GM21737 (cell line): ENCODE data around the gene TLR2.

Experiments
- ATAC-seq: cut with Tn5 transposase; IDR thresholded peaks from one replicate; pipeline ENCODE4 v1.9.1; 2021; ENCODE audit warnings: mild to moderate bottlenecking, moderate library complexity; ENCODE audit not compliant: unreplicated experiment

Gene TLR2, protein sequence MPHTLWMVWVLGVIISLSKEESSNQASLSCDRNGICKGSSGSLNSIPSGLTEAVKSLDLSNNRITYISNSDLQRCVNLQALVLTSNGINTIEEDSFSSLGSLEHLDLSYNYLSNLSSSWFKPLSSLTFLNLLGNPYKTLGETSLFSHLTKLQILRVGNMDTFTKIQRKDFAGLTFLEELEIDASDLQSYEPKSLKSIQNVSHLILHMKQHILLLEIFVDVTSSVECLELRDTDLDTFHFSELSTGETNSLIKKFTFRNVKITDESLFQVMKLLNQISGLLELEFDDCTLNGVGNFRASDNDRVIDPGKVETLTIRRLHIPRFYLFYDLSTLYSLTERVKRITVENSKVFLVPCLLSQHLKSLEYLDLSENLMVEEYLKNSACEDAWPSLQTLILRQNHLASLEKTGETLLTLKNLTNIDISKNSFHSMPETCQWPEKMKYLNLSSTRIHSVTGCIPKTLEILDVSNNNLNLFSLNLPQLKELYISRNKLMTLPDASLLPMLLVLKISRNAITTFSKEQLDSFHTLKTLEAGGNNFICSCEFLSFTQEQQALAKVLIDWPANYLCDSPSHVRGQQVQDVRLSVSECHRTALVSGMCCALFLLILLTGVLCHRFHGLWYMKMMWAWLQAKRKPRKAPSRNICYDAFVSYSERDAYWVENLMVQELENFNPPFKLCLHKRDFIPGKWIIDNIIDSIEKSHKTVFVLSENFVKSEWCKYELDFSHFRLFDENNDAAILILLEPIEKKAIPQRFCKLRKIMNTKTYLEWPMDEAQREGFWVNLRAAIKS

DNA sequence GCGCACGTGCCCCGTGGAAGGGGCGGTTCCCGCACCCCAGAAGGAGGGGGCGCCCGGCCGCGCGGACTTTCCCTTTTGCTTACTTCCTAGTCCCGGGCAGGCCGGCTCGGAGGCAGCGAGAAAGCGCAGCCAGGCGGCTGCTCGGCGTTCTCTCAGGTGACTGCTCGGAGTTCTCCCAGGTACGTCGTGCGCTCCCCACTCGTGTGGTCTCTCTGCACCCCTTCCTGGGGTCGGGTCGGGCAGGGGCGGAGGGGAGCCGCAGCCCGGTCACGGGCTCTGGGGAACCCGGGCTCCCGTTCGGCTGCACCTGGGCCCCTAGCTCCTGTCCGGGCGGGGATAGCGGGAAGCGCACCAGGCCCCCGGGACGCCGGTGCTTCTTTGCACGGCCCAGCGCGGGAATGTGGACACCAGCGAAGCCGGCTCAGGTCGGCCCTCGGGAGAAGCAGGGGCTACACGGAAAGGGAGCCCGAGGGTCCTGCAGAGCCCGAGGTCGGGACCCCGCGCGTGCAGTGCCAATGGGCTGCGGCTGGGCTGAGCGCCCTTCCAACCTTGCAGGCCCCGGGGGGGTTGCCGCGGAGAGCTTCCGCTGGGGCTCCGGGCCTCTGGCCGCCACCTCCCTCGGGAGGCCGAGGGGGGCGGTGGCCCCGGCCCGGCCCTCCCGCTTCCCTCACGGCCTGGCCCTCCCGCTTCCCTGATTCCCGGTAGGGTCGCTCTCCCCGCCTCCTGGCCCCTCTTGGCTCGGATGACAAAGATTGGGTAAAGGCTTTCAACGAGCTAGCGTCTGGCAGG, at the start of gene TLR2:
TLR2 (plus strand) TSS at position 99 of the 789 bp plus-strand sequence. CDS start 18,628 bp downstream, outside the sequence.
- peak; percentile 83 for ATAC-seq

DNA sequence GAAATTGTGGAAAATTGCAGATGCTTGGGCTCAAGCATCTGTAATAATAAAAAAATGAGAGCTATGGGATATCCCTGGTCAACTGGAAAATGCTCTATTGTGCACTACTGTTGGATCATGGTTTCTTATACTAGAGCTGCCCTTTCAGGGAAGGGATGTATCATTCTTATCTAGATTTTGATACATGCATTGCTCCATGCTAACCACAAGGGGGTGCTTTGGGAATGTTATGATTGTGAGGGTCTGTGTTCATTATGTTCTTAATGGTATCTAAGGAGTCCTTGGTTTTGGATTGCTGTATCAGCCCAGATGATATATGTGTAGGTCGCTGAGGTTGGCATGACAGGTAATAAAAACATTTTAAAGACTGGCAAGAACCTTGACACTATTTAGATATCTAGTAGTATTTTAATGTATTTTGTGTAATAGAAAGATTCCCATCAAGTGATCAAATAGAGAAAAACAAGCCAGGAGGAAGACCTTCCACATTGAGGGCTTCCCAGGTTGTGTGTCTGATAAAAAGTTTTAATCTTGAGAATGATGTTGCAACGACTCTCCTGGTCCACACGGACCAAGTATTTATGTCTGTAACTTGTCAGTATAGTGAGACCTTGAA, 49.2 kb upstream of the TLR2 start:
- ATAC-seq = no peak

DNA sequence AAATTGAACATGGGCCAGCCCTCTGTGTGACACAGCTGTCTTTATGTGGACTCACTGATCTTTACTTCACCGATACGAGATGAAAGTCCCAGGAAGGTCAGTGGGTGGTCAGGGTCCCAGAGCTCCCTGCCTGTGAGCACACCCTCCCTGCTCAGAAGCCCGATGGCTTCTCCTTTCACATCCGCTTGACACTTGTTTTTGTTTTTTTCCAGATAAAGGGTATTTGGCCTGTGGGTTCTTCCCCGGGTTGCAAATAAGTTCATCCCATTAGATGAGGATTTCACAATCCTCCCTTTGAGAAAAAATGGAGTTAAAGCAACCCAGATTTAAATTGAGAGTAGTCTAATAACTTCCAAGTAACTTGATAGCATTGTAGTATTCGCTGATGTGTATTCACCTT, 48.2 kb upstream of the TLR2 start:
- ATAC-seq = no peak

DNA sequence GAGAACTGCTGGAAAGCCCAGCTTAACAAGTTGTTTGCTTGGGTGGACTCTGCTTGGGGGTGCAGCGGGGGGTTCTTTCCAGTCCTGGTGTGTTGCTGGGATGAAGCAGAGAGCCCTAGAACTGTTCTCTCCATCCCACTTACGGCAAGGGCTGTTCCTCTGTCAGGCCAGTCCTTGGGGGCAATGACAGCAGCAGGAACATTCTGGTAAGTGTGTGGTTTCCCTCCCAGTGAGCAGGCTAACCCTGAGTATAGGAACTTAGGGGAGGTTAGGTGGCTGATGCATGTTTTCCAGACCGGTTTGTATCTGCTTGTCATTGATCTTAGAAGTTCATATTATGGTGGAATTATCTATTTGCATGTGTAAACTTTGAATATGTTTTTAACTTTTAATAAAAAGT, 46.9 kb upstream of the TLR2 start:
- no peak for ATAC-seq

DNA sequence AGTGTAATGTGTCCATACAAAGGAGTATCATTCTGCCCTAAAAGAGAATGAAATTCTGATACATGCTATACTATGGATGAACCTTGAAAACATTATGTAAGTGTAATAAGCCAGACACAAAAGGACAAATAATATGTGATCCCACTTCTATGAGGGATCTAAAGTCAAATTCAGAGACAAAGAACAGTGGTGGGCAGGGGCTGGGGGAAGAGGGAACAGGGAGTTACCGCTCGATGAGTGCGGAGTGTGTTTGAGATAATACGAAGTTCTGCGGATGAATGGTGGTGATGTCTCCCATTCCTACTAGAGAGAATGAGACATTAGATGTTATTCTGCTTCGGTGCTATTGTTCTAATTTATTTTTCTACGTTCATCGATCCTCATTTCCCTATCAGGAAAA, 46.1 kb upstream of the TLR2 start:
- no peak for ATAC-seq

DNA sequence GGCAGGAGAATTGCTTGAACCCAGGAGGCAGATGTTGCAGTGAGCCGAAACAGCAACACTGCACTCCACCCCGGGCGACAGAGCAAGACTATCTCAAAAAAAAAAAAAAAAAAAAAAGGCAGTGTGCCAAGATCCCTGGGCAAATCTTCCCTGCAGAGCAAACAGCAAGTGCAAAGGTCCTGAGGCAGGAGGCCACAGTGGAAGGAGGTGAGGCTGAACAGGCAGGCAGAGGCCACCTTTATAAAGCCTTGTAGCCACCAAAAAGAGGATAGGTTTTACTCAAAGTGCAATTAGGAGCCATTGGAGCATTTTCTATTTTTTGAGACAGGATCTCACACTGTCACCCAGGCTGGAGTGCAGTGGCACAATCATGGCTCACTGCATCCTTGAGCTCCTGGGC, 45.1 kb upstream of the TLR2 start:
- no peak for ATAC-seq

DNA sequence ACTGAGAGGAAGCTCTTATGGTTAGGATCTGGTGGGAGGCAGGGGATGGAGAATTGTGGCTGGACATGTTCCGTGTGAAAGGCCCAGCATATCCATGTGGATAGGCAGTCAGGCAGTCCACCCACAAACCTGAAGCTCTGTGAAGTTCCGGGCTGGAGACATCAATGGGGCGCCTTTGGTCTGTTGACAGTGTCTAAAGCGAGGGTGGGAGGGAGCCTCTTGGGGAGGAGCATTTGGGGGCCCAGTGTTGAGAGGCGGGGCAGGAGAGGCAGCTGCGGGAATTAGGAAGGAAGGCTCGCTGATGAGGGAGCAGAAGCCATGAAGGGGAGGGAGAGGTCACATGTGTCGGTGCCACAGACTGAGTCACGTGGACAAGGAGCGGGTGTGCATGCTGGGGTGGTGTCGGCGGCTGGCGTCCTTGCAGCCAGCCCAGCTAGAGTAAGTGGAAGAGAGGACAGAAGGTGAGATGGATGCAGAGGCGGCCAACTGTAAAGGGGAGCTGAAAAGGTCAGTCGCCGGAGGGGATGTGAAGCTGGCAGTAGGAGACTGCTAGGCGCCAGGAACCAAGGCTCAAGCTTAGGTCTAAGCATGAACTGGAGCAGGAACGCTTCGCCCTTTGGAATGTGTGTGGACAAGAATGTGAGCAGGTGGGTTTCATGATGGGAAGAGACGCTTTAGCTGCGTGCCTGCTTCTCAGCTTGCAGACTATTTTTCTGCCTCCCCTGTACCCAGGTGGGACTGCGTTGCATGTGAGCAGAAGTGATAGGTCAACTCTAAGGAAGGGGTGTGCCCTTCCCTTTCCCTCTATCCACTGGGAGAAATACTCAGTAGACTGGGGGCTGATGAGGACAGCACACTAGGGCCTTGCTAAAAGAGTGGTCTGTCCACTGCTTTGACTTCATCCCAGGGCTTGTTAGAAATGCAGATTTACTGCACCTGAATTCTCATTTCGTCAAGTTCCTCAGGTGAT, 44.0 kb upstream of the TLR2 start:
- no peak for ATAC-seq

DNA sequence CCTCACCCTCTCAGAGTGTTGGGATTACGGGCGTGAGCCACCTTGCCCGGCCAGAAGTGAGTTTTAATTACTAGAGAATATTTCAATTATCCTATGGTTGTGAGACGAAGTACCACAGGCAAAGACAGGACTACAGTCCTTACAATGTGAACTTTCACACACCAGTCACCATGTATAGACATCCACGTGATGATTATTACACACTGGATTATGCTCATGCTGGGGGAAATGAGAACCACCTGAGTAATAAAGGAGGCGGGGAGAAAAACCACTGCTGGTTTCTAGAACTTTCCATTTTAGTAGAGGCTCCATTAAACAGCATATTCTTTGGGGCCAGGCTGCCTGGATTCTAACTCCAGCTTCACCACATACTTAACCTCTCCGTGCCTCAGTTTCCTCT, 42.5 kb upstream of the TLR2 start:
- no peak for ATAC-seq

DNA sequence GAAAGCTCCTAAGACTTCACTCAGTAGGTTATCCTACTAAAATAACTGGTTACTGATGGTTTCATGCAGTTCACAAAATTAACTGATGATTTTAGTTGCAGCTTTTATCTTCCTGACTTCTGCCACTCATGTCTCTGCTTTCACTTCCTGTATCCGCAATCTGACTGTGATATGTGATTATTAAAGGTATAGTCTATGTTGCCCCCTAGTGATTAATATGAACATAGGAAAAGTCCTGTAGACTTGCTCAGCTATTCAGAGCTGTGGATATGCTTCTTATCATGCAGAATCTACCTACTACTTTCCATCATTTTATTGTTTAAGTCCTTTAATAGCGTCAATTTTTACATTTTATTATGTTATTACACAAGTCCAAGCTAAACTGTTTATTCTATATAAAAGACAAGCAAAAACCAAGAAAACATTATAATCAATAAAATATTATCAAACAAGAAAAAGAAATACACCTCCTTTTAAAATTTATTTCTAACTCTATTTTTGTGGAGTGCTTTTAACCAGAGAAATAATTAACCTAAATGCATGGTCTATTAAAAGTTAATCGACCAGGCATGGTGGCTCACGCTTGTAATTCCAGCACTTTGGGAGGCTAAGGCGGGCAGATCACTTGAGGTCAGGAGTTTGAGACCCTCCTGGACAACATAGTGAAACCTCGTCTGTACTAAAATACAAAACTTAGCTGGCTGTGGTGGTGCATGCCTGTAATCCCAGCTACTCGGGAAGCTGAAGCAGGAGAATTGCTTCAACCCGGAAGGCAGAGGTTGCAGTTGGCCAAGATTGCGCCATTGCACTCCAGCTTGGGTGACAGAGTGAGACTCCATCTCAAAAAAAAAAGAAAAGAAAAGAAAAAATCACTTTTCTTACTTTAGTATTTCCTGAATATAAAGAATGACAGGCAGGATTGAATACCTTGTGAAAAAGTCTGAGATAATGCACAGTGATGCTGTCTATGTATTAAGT, 40.4 kb upstream of the TLR2 start:
- ATAC-seq = peak; percentile 82

DNA sequence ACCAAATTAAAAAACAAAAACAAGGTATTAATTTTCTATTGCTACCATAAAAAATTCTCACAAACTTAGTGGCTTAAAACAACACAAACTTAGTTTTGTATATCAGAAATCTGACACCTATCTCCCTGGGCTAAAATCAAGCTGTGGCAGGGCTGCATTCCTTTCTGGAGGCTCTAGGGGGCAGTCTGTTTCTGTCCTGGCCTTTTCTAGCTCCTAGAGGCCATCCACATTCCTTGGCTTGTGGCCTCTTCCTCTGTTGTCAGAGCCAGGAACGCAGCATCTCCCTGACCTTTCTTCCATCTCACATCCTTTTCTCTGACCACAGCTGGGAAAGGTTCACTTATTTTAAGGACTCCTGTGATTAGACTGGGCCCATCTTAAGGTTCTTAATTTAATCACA, 38.9 kb upstream of the TLR2 start:
- no peak for ATAC-seq

DNA sequence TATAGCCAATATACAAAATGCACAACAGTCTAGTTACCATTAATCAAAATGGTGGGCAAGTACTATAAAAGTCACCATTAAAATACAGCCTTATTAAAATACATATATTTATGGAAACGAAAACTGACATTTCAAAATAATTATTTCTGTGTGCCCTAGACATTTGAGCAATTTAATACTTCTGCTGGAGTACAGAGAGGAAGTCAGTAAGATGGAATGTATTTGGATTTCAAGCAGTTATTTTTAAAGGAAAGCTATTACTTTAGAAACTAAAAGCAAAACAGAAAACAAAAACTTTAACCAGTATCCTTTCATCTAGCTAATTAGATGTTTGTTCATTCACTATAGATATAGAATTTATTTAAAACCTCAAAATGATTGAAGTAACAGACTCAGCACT, 37.8 kb upstream of the TLR2 start:
- ATAC-seq = no peak

DNA sequence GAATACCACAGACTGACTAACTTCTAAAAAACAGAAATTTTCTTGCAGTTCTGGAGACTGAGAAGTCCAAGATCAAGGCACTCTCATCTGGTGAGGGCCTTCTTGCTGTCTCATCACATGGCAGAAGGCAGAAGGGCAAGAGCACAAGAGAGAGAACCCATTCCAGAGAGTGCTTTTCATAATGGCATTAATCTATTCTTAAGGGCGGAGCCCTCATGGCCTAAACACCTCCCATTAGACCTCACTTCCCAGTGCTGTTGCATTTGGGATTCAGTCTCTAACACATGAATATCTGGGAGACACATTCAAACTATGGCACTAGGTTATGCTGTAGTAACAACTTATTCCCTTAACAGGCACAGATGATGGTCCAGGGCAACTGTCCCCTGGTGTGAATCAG, 37.1 kb upstream of the TLR2 start:
- ATAC-seq = no peak

DNA sequence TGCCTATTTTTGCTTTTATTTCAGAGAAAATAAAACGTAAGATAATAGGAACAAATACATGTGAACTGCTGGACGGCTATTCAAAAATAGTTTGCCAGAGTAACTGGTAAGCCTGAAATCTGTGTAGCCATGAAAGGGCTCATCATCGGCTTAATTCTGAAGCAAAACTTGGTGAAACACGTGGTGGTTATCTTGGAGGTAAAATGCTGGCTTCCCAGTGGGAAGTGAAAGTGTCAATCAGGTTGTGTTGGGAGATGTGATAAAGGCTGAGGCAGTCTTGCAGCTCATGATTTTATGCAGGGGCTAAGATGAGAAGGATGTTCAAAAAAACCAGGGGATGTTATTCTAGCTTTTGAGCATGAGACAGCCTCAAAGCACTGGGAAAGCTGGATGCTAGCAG, 36.1 kb upstream of the TLR2 start:
- no peak for ATAC-seq

DNA sequence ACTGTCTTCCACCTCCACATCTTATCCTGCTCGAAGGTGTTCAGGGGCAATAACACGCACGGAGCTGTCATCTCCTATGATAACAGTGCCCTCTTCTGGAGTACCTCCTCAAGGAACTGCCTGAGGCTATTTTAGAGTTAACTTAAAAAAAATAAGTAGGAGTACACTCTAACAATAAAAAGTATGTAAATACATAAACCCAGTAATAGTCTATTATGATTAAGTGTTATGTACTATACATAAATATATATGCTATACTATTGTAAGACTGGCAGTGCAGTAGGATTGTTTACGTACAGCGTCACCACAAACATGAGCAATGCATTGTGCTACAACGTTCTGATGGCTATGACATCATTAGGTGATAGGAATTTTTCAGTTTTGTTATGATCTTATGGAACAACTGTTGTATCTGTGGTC, 34.5 kb upstream of the TLR2 start:
- ATAC-seq = no peak

DNA sequence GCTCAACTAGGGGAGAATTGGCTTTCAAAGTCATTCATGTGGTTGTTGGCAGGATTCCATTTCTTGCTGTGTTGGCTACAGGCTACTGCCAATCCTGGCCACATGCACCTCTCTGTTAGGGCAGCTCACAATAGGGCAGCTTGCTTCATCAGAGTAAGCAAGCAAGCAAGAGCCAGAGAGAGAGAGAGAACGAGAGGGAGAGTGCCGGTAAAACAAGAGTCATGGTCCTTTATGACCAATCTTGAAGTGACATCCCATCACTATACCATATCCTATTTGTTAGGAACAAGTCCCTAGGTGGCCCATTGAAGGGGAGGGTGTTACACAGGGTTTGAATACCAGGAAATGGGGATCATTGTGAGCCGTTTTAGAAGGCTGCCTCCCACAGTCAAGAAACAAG, 33.0 kb upstream of the TLR2 start:
- no peak for ATAC-seq

DNA sequence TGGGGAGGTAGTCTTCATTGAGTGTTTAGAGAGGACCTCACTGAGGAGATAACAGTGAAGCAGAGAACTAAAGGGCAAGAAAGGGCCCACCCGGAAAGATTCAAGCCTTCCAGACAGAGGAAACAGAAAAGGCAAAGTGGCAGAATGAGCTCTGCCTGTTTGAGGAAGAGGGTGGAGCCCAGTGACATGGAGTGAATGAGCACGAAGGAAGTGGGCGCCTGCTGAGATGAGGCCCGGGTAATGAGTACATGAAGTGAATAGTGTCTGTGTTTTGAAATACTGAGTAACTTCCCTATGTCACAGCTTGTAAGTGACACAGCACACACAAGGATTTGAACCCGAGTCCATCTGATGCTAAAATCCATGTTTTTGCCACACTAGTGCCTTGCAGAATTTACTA, 32.5 kb upstream of the TLR2 start:
- ATAC-seq = no peak

DNA sequence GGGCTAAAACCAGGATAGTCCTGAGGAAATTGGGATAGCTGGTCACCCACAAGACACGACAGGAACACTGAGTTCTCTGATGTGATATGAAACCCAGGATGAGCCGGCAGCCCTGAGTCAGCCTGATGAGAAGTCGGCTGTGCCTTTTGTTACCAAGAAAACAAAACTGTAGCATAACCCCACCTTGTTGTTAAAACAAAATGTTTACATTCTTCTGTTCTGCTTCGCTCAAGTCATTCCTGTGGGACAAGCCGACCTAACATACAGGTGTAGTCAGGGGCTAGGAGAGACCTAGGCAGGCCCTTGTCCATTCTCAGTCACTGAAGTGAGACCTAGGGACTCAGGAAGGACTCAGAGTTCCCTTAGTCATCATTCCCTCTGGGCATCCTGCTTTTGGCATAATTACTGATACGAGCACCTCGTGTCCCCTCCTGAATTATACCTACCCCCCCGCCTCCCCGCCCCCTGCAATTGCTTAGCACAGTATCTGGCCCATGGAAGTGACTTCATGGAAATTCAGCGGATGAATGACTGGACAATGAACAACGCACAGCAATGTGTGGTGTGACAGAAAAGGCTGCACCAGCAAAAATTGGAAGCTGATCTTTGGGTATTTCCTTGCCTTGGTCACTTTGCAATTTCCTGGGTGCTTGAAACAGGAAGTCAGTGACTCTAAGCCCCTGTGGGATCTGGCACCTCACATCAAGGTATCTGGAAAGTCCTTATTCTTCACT, 31.9 kb upstream of the TLR2 start:
- ATAC-seq = no peak

DNA sequence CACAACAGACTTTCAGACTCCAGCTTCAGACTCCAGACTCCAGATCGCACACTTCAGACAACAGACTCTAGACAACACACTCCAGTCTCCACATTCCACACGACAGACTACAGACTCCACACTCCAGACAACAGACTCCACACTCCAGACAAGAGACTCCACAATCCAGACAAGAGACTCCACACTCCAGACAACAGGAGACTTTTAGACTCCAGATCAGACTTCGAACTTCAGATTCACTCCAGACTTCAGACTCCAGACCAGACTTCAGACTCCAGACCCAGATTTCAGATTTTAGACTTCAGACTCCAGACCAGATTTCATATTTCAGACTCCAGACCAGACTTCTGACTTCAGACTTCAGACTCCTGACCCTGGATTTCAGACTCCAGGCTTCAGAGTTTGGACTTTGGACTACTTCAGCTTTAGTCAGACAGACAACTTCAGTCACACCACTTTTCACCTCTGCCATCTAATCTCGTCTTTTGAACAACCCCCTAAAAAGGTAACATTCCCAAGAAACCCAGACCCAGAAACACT, 29.0 kb upstream of the TLR2 start:
- ATAC-seq = no peak
